GM21447 (cell line): ENCODE results near the gene TMCO6.
A peak's percentile ranks its signal among the peaks of the same experiment; 100 is the strongest.
"Not testable (repeated sequence)": the region's sequence is repeated elsewhere in the genome, so short reads cannot be mapped to it uniquely, and the experiment has no call there.

Source experiments
- ATAC-seq: cut with Tn5 transposase; IDR thresholded peaks from one replicate; pipeline ENCODE4 v1.9.1; 2021; ENCODE audit not compliant: unreplicated experiment

Gene TMCO6

GRCh38 chr5:140639148-140639981 is at the start of gene TMCO6:
Gene TMCO6 (plus strand): TSS chr5:140639451. CDS start chr5:140639528, 77 bp downstream.
- ATAC-seq = peak; percentile 79

DNA sequence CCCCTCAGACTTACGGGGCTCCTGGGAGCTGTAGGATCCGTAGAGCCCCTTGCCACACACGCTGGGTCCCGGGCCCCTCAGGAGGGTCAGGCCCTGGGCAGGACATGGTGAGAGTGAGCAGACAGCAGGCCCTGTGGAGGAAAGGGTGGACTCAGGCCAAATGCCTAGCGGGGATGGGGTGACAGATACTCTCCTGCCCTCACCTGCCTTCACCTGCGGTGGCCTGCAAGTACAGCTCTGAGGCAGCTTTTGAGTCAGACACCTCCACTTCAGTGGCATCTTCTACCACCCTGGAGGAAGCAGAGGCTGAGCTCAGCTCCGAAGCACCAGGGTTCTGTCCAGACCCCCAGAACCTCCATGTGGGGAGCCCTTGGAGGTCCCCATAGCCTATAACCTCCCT is 48.4 kb upstream of the TMCO6 start:
- no peak for ATAC-seq

- ATAC-seq = no peak
Observed at GRCh38 chr5:140591747-140592372, 47.4 kb upstream of the TMCO6 start.

- ATAC-seq = not testable (repeated sequence)
Observed at GRCh38 chr5:140593070-140593469, 46.2 kb upstream of the TMCO6 start.

- ATAC-seq = no peak
Observed at GRCh38 chr5:140594169-140594568, 45.1 kb upstream of the TMCO6 start.

GRCh38 chr5:140595538-140596300 is 43.5 kb upstream of the TMCO6 start:
- no peak for ATAC-seq

DNA sequence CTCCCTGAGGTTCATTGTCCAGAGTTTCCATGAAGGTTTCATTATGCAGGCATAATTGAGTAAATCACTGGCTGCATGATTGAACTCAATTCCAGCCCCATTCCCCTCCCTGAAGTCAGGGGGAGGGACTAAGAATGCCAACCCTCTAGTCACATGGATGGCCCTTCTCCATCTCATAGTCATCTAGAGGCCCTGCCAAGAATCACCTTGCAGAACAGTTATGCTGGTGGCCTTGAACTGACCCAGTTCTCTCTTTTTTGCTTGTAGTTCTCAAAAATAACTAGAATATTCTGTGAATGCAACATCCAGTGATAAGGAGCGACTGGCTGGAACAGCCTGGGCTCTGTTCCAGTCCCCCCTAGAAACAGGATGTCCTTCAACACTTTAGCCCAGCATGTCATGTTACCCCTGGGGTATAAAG is 42.9 kb upstream of the TMCO6 start:
- ATAC-seq = no peak

- ATAC-seq = no peak
Observed at GRCh38 chr5:140598836-140599235, 40.4 kb upstream of the TMCO6 start.

DNA sequence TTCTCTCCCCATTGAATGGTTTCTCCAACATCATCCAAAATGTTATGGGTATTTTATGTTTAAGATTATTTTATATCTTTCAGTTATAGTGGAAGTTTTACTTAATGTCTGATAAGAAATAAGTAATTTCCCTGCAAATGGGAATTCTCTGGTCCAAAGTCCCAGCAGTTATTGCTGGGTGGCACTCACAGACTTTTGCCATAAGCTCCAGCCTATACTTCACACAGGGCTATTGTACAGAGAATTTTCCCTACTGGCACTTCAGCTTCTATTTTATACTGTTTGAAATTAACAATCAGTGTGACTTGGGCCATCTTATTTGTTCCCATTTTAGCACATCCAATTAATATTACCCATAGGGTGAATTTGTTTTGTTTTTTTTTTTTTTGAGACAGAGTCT is 39.2 kb upstream of the TMCO6 start:
- no peak for ATAC-seq

- ATAC-seq = no peak
Observed at GRCh38 chr5:140602147-140602546, 37.1 kb upstream of the TMCO6 start.

DNA sequence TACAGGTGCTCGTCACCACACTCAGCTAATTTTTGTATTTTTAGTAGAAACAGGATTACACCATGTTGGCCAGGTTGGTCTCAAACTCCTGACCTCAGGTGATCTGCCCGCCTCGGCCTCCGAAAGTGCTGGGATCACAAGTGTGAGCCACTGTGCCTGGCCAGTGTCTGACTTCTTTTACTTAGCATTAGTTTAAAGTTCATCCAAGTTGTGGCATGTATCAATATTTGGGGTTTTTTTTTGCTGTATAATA is 35.9 kb upstream of the TMCO6 start:
- not testable (repeated sequence) for ATAC-seq

DNA sequence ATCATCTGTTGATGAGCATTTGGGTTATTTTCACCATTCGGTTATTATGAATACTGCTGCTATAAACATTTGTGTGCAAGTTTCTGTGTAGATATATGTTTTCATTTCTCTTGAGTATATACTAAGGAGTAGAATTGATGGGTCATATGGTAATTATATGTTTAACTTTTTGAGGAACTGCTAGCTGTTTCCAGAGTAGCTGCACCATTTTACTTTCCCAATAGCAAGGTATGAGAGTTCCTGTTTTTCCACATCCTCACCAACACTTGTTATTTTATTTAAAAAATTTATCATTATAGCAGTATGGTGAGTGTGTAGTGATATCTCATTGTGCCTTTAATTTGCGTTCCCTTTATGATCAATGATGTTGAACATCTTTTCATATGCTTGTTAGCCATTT is 35.5 kb upstream of the TMCO6 start:
- ATAC-seq = no peak

- ATAC-seq = no peak
Observed at GRCh38 chr5:140605879-140606278, 33.4 kb upstream of the TMCO6 start.

DNA sequence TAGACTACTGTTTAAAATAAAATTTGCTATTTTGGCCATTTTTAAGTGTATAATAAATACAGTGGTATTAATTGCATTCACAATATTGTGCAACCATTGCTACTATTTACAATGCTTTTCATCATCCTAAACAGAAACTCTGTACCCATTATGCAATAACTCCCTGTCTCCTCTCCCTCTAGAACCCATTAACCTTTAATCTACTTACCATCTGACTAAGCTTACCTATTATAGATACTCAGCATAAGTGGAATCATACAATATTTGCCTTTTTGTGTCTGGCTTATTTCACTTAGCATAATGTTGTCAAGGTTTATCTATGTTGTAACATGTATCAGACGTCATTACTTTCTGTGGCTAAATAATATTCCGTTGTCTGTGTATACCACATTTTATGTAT is 32.2 kb upstream of the TMCO6 start:
- ATAC-seq = no peak

- no peak for ATAC-seq
Observed at GRCh38 chr5:140608722-140609121, 30.5 kb upstream of the TMCO6 start.

GRCh38 chr5:140609126-140609525 is 30.1 kb upstream of the TMCO6 start:
- no peak for ATAC-seq

DNA sequence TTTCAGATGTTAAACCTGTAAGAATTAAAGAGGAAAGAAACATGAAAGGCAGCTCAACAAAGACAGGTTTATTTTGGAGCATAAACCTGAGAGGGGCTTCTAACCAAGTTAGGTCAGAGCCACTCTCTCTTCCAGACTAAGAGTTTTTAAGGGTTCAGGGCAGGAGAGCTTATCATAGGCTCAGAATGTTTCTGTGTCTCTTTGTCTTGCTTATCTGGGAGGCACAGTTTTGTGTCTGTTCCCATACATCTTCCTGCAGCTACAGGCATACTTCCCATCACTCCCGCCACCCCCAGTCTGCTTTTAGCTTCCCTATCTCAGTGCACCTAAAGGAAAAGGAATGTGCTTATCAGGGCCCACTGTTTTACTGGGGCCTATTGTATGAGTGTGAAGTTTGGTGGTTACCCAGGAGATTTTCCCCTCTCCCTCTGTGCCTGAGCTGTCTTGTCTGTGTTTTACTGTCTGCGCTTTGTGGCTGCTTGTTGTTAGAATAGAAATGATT is 28.2 kb upstream of the TMCO6 start:
- no peak for ATAC-seq

GRCh38 chr5:140622301-140622700 is 16.9 kb upstream of the TMCO6 start:
- ATAC-seq = no peak

DNA sequence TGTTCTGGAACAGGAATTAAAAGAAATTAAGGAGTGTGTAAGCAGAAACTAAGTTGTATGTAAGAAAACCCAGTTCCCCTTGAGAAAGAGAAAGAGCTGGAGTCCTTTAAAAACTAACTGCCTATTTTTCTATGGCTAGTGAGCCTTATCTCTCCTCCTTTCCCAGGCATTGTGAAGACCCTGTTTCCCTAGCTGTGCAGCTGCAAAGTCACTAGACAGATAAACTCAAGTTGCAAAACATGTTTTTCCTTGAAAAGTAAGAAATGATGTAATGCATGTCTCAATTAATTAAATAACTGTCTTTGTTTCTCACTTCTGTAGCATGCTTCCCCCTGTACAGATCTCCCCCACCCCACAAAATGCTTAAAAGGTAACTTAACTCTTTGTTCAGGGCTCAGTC is 16.2 kb upstream of the TMCO6 start:
- not testable (repeated sequence) for ATAC-seq

DNA sequence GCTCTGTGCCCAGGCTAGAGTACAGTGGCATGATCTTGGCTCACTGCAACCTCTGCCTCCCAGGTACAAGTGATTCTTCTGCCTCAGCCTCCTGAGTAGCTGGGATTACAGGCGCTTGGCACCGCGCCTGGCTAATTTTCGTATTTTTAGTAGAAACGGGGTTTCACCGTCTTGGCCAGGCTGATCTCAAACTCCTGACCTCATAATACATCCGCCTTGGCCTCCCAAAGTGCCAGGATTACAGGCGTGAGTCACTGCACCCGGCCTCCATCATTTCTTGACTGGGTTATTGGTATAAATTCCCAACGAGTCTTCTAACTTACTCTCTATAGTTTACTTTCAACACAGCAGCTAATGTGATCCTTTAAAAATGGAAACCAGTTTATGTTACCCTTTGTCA is 14.4 kb upstream of the TMCO6 start:
- ATAC-seq = not testable (repeated sequence)

GRCh38 chr5:140627972-140628371 is 11.3 kb upstream of the TMCO6 start:
- no peak for ATAC-seq

- ATAC-seq = no peak
Observed at GRCh38 chr5:140628711-140629110, 10.5 kb upstream of the TMCO6 start.
